Retinal pigment epithelial cell (primary cell): Measurements from ENCODE around the gene CCDC174.
"Not testable (repeated sequence)": the region's sequence is repeated elsewhere in the genome, so short reads cannot be mapped to it uniquely, and the experiment has no call there.

Source experiments
- DNase-seq: peaks from one replicate; pipeline ENCODE4 v3.0.0-alpha.2; 2010; ENCODE audit warnings: low read depth
- H3K4me3 ChIP-seq: 2 replicates; pipeline ENCODE4 v1.5.1; 2011; ENCODE audit warnings: mild to moderate bottlenecking, low read length, control low read depth, moderate library complexity
- CTCF ChIP-seq: conservative IDR thresholded peaks from 2 replicates; pipeline ENCODE4 v1.5.1; 2011; ENCODE audit warnings: low read depth, low read length, control low read depth, inconsistent platforms

The CCDC174 gene

DNA sequence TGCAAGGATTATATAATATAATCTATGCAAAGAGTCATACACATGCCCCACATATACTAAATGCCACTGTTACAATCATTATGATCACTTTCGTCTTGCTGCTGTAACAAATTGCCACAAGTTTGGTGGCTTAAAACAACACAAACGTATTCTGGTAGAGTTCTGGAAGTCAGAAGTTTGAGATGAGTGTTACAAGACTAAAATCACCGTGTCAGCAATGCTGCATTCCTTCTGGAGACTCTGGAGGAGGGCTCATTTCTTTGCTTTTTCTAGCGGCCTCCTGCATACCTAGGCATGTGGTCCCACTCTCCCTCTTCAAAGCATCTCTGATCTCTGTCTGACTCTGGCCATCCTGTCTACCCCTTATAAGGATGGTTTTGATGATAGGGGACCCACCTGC is 1.4 kb upstream of the CCDC174 start:
- TF ChIP-seq CTCF: no peak
- H3K4me3 ChIP-seq: no peak overlapping the region

GRCh38 chr3:14652360-14652907 is 872 bp downstream of the CCDC174 start:
- peak overlapping the region; percentile 91 for H3K4me3 ChIP-seq
- DNase-seq: not testable (repeated sequence)

More for the DNA sequence above, 1.4 kb upstream of the CCDC174 start:
- DNase-seq: no peak

GRCh38 chr3:14657579-14657978 is 6.0 kb downstream of the CCDC174 start:
- no peak for TF ChIP-seq CTCF
- DNase-seq: no peak
- no peak overlapping the region for H3K4me3 ChIP-seq

GRCh38 chr3:14658978-14659377 is 7.4 kb downstream of the CCDC174 start:
- no peak for DNase-seq

DNA sequence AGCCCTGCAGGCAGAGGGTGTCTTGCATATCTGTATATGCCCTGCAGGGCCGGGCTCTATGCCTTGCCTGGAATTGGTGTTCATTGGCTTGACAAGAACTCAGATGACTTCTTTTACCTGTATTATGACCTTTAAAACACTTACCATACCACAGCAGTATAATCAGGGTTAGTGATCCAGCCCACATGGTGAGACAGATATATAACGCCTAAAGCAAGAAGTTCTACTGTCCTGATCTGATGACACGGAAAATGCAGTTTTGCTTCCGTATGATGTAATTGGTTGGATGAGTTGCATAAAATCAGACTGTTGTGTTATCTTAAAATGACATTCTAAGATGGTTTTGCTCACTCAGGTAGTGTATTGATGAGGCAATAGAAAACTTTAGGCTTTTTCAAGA is 9.4 kb downstream of the CCDC174 start:
- no peak overlapping the region for H3K4me3 ChIP-seq
- TF ChIP-seq CTCF: no peak
- DNase-seq: no peak

More at GRCh38 chr3:14658978-14659377, 7.4 kb downstream of the CCDC174 start:
- no peak for TF ChIP-seq CTCF
- no peak overlapping the region for H3K4me3 ChIP-seq

DNA sequence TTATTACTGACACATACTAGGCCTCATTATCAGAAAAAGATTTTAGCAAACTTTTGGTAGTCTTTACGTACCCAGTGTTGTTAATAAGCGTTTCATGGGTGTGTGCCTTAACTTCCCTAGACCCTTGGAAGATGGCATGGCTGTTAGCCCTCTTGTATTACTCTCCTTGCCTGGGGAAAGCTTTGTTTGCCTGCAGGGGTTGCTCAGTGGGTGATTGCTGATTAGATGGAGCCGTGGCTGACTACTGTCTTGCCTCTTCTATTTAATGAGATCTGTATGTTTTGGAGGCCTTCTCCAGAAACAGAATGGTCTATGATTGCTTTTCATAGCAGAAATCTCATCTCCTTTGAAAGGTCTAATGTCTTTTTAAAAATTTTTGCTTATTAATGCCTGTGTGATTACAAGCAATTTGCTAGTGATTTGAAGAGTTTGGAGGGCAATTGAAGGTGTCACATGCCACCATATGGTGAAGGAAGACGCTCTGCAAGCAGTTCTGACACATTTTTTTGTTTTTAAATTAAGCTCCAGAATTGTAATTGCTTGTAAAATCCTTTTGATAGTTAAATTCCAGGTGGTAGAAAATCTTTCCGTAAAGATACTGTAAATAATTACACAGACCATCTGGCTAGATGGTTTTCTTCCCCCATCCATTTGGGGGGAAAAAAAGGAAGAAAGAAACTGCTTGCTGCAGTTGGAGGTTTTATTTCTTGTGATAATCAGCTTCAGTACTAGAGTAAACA is 12.0 kb downstream of the CCDC174 start:
- no peak for TF ChIP-seq CTCF
- H3K4me3 ChIP-seq: no peak overlapping the region
- DNase-seq: no peak

DNA sequence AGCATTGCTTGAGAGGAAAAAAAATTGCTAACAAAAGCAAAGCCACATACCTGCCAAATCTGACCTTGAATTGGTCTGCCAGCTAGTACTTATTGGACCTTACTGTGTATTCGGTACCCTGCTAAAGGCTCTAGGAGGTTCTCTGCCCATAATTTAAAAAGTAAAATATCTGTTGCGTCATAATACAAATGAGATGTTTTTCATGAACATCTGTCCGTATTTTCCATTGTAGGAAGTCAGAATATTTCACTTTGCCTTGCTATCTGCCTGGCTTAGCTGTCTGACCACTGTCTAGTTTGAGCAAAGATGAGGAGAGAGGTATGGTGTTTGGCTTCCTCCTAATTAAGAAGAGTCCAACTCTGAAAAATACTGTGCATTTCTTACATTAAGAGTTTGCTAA is 12.6 kb downstream of the CCDC174 start:
- DNase-seq: no peak
- H3K4me3 ChIP-seq: no peak overlapping the region
- TF ChIP-seq CTCF: no peak
